Breast epithelium (tissue), 4 donors: ENCODE results near the gene FLII. TPM values are rescaled to one million over a fixed set of nuclear protein-coding genes. Genes with fewer than 3 reads are reported as not detected.

Experiments used
- DNase-seq, 2 donors: peaks; one replicate each; pipeline ENCODE4 v3.0.0-alpha.2; 2019; ENCODE audit warnings: low spot score in 2 of 2
- H3K27ac ChIP-seq, 2 donors: fragments of 200-600 bp; sonication (generic) in 1 of 2; one replicate each; pipeline ENCODE4 v1.5.1; 2016 to 2019; ENCODE audit warnings: mild to moderate bottlenecking in 1 of 2
- H3K27me3 ChIP-seq, 2 donors: fragments of 200-600 bp; sonication (generic) in 1 of 2; one replicate each; pipeline versions ENCODE4 v1.5.1 to v1.6.0; 2017 to 2019; ENCODE audit warnings: control low read depth in 1 of 2, mild to moderate bottlenecking in 1 of 2
- H3K36me3 ChIP-seq: fragments of 200-600 bp; one replicate; pipeline ENCODE4 v1.5.1; 2019
- H3K4me1 ChIP-seq, 2 donors: fragments of 200-600 bp; sonication (generic); one replicate each; pipeline ENCODE4 v1.5.1; 2016 to 2019; ENCODE audit warnings: control low read depth in 1 of 2
- H3K4me3 ChIP-seq, 3 donors: fragments of 200-600 bp; sonication (generic); 1 replicate in 2 of 3; 2 replicates in 1 of 3; pipeline ENCODE4 v1.5.1; 2016 to 2019; ENCODE audit warnings: mild to moderate bottlenecking in 3 of 3, moderate library complexity in 2 of 3
- H3K9me3 ChIP-seq, 2 donors: fragments of 200-600 bp; sonication (generic) in 1 of 2; one replicate each; pipeline ENCODE4 v1.5.1; 2016 to 2019; ENCODE audit warnings: control low read depth in 1 of 2
- POLR2A ChIP-seq: fragments of 450-650 bp; IDR thresholded peaks from one replicate; pipeline ENCODE4 v1.6.1; 2016; ENCODE audit warnings: antibody characterized with exemption, mild to moderate bottlenecking, moderate library complexity
- POLR2AphosphoS5 ChIP-seq, 3 donors: sonication (generic); formaldehyde crosslinking; IDR thresholded peaks; one replicate each; pipeline ENCODE4 v1.6.1; 2017; ENCODE audit warnings: antibody characterized with exemption in 3 of 3
- intact Hi-C: fragments of 100-400 bp; cut with DNase I; formaldehyde crosslinking; loops from one replicate; pipeline ENCODE4 v1.15.1; 2023; ENCODE audit warnings: low total_unique reads
- total RNA-seq, 3 donors: library from RNA; depleted of rRNA; stranded (reverse); fragments of >200 nt; gene quantifications; one replicate each; pipeline ENCODE4 v1.1.0, GENCODE V29; 2016
- TF ChIP-seq, protein P1 (sequence below), 3 donors: fragments of 450-650 bp; IDR thresholded peaks; one replicate each; pipeline ENCODE4 v1.5.1; 2016 to 2017; ENCODE audit warnings: antibody characterized with exemption in 3 of 3, mild to moderate bottlenecking in 3 of 3, moderate library complexity in 3 of 3

FLII gene
- total RNA-seq, 3 donors from 2014 or later, result 235 to 298 (median 293) TPM

GRCh38 chr17:18277076-18277475 is 18.5 kb upstream of the FLII start:
- Histone ChIP-seq H3K4me1 (no peaks in the 10 kb centered on the region), H3K9me3 (no peaks in the 10 kb centered on the region), H3K27ac (no peak overlapping the region), H3K27me3 (no peaks in the 10 kb centered on the region), H3K4me3 (no peak overlapping the region), H3K36me3 (peaks cover 12% of the 10 kb centered on the region)
- intact Hi-C loops, result no loop called here
- DNase-seq, result no peak
- TF ChIP-seq POLR2A (no peak), POLR2AphosphoS5 (IDR thresholded peaks at IDR 0.05) (no peak)
- TF ChIP-seq, protein P1, sequence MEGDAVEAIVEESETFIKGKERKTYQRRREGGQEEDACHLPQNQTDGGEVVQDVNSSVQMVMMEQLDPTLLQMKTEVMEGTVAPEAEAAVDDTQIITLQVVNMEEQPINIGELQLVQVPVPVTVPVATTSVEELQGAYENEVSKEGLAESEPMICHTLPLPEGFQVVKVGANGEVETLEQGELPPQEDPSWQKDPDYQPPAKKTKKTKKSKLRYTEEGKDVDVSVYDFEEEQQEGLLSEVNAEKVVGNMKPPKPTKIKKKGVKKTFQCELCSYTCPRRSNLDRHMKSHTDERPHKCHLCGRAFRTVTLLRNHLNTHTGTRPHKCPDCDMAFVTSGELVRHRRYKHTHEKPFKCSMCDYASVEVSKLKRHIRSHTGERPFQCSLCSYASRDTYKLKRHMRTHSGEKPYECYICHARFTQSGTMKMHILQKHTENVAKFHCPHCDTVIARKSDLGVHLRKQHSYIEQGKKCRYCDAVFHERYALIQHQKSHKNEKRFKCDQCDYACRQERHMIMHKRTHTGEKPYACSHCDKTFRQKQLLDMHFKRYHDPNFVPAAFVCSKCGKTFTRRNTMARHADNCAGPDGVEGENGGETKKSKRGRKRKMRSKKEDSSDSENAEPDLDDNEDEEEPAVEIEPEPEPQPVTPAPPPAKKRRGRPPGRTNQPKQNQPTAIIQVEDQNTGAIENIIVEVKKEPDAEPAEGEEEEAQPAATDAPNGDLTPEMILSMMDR (IDR thresholded peaks at IDR 0.05), result no peak

DNA sequence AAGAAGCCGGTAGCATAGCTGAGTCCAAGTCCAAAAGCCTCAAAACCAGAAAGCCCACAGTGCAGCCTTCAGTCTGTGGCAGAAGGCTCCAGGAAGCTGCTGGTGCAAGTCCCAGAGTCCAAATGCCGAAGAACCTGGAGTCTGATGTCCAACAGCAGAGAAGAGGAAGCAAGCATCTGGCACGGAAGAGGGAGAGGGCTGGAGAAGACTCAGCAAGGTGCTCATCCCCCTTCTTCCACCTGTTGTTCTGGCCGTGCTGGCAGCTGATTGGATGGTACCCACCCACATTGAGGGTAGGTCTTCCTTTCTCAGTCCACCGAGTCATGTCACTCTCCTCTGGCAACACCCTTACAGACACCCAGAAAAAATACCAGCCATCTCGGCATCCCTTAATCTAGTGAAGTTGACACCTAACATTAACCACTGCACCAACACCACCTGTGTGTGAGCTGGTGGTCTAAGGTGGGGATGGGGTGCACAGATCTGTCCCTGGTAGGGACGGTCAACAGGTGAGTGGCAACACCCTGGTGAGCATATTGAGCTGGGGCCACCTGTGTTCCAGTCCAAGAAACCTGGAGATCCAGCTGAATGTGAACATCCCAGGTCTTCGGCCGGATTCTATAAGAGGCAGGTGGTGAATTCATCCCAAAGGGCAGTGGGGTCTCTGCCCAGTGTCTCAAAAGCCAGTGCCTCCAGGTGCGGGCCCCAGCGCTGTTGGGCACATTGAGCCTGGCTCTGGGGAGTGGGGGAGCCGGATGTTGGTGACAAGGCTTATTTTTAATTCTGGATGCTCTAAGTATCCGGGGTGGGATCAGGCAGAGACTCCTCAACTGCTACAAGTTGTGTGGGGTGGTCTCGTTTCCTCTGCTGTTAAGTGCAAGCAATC is 11.8 kb upstream of the FLII start:
- Histone ChIP-seq H3K27me3 (no peaks in the 10 kb centered on the region), H3K4me1 (no peaks in the 10 kb centered on the region), H3K4me3 (no peak overlapping the region), H3K36me3 (no peaks in the 10 kb centered on the region), H3K27ac (no peak overlapping the region), H3K9me3 (no peaks in the 10 kb centered on the region)
- no peak for DNase-seq
- no peak for TF ChIP-seq POLR2AphosphoS5 (IDR thresholded peaks at IDR 0.05)
- no peak for TF ChIP-seq POLR2A
- TF ChIP-seq, protein P1 (IDR thresholded peaks at IDR 0.05), result no peak
- intact Hi-C loops, result no loop called here

- H3K9me3 ChIP-seq, result no peaks in the 10 kb centered on the region
- no peak overlapping the region for H3K4me3 ChIP-seq
- no peaks in the 10 kb centered on the region for H3K27me3 ChIP-seq
- intact Hi-C loops, result no loop called here
- H3K36me3 ChIP-seq, result no peaks in the 10 kb centered on the region
- H3K4me1 ChIP-seq, result no peaks in the 10 kb centered on the region
- peak overlapping the region in 1 of 2 donors; percentile 28 for H3K27ac ChIP-seq
- no peak for DNase-seq
- no peak for TF ChIP-seq POLR2AphosphoS5 (IDR thresholded peaks at IDR 0.05)
- TF ChIP-seq, protein P1 (IDR thresholded peaks at IDR 0.05), result no peak
- TF ChIP-seq POLR2A, result no peak
Measured at GRCh38 chr17:18267927-18268711, 9.6 kb upstream of the FLII start.

- Histone ChIP-seq H3K4me1 (peaks cover 0 to 1% of the 10 kb centered on the region in 2 donors), H3K4me3 (no peak overlapping the region), H3K36me3 (no peaks in the 10 kb centered on the region), H3K27me3 (no peaks in the 10 kb centered on the region), H3K27ac (no peak overlapping the region), H3K9me3 (no peaks in the 10 kb centered on the region)
- no peak for TF ChIP-seq POLR2AphosphoS5 (IDR thresholded peaks at IDR 0.05)
- intact Hi-C loops, result no loop called here
- DNase-seq, result no peak
Measured at GRCh38 chr17:18267366-18267765, 8.8 kb upstream of the FLII start.

DNA sequence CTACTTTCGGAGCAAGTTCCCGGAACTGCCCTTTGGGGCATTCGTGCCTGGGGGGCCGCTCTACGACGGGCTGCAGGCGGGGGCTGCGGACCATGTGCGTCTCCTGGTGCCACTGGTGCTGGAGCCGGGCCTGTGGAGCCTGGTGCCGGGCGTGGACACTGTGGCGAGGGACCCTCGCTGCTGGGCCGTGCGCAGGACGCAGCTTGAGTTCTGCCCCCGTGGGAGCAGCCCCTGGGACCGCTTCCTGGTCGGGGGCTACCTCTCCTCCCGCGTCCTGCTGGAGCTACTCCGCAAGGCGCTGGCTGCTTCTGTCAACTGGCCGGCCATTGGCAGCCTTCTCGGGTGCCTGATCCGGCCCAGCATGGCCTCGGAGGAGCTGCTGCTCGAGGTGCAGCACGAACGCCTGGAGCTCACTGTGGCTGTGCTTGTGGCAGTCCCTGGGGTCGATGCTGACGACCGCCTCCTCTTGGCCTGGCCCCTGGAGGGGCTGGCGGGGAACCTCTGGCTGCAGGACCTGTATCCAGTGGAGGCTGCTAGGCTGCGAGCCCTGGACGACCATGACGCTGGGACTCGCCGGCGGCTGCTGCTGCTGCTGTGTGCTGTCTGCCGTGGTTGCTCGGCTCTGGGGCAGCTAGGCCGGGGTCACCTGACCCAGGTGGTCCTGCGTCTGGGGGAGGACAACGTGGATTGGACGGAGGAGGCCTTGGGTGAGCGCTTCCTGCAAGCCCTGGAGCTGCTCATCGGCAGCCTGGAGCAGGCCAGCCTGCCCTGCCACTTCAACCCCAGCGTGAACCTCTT is 5.5 kb upstream of the FLII start:
- no peak overlapping the region for H3K4me3 ChIP-seq
- intact Hi-C loops, result no loop called here
- TF ChIP-seq, protein P1 (IDR thresholded peaks at IDR 0.05), result no peak
- TF ChIP-seq POLR2AphosphoS5 (IDR thresholded peaks at IDR 0.05) (no peak), POLR2A (no peak)

More for the DNA sequence above, 5.5 kb upstream of the FLII start:
- Histone ChIP-seq H3K36me3 (no peaks in the 10 kb centered on the region), H3K9me3 (no peaks in the 10 kb centered on the region), H3K27me3 (no peaks in the 10 kb centered on the region), H3K4me1 (peaks cover 5 to 12% of the 10 kb centered on the region in 2 donors), H3K27ac (no peak overlapping the region)
- no peak for DNase-seq
